Colonic mucosa (tissue), 4 donors: ENCODE data around the gene DUSP3. TPM values are rescaled to one million over a fixed set of nuclear protein-coding genes. Genes with fewer than 3 reads are reported as not detected.

ENCODE experiments used
- DNase-seq: peaks from one replicate; pipeline ENCODE4 v3.0.0-alpha.2; 2020
- H3K27ac ChIP-seq: fragments of 200-600 bp; one replicate; pipeline ENCODE4 v1.8.0; 2021
- H3K27me3 ChIP-seq: fragments of 200-600 bp; one replicate; pipeline ENCODE4 v1.8.0; 2021
- H3K36me3 ChIP-seq: fragments of 200-600 bp; one replicate; pipeline ENCODE4 v1.8.0; 2021
- H3K4me1 ChIP-seq: fragments of 200-600 bp; one replicate; pipeline ENCODE4 v1.8.0; 2021; ENCODE audit warnings: mild to moderate bottlenecking
- H3K4me3 ChIP-seq: fragments of 200-600 bp; one replicate; pipeline ENCODE4 v1.8.0; 2021
- H3K9ac ChIP-seq, 2 donors: one replicate each; pipeline ENCODE4 v1.7.0; 2013; ENCODE audit warnings: control low read depth in 2 of 2, low read depth in 2 of 2, low read length in 2 of 2
- H3K9me3 ChIP-seq: fragments of 200-600 bp; one replicate; pipeline ENCODE4 v1.8.0; 2021
- intact Hi-C: fragments of 100-400 bp; cut with DNase I; formaldehyde crosslinking; loops from one replicate; pipeline ENCODE4 v1.14.1; 2022
- total RNA-seq, 2 donors: library from RNA; stranded (reverse); fragmentation: NEBNext Ultra II Directional in 1 of 2; extraction: Animal tissue kit (Norgen Biotek cat#: 25700) in 1 of 2; gene quantifications; one replicate each; pipeline ENCODE4 v1.2.1, GENCODE V29; 2021
- TF ChIP-seq, protein P1 (sequence below): fragments of 200-600 bp; IDR thresholded peaks from one replicate; pipeline ENCODE4 v1.8.0; 2022; ENCODE audit warnings: antibody characterized with exemption, mild to moderate bottlenecking
- donor health status: healthy.
- donor health status: DM: no; HTN: no; CAD: no.
- donor health status: DM: no; HTN: no; CAD: no.

The DUSP3 gene
- total RNA-seq, 2 donors from 2014 or later: 43.4 to 68.7 TPM

DNA sequence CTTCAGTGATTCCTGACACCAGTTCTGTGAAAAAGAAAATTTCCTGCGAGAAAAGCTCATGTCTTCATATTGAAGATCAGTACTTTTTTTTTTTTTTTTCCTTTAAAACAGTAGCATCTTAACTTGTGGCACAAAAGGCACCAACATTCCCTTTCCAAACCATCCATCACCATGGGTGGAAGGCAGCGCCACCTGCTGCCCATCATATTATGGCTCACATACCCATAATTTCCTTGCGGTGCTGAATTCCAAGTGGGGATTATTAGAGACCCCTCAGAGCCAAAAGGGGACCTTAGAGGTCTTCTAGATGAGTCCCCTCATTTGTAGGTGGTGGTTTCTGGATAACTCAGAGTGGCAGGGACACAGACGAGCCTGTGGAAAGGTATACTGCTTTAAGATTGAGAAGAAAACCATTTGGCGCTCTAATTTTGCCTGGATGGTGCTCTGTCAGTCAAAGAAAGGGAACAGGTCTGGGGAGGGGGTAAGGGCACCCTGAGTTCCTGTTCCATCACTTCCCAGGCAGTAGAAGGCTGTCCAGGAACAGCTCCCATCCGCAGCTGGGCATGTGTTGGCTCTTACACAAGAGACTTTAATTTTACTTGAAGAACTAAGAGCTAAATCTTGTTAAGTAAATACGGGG is 12.2 kb downstream of the DUSP3 start:
- H3K4me3 ChIP-seq: no peak overlapping the region
- no peaks in the 10 kb centered on the region for H3K27me3 ChIP-seq
- peaks cover 5% of the 10 kb centered on the region for H3K36me3 ChIP-seq
- H3K27ac ChIP-seq: no peak overlapping the region
- no peaks in the 10 kb centered on the region for H3K9me3 ChIP-seq
- TF ChIP-seq, protein P1, sequence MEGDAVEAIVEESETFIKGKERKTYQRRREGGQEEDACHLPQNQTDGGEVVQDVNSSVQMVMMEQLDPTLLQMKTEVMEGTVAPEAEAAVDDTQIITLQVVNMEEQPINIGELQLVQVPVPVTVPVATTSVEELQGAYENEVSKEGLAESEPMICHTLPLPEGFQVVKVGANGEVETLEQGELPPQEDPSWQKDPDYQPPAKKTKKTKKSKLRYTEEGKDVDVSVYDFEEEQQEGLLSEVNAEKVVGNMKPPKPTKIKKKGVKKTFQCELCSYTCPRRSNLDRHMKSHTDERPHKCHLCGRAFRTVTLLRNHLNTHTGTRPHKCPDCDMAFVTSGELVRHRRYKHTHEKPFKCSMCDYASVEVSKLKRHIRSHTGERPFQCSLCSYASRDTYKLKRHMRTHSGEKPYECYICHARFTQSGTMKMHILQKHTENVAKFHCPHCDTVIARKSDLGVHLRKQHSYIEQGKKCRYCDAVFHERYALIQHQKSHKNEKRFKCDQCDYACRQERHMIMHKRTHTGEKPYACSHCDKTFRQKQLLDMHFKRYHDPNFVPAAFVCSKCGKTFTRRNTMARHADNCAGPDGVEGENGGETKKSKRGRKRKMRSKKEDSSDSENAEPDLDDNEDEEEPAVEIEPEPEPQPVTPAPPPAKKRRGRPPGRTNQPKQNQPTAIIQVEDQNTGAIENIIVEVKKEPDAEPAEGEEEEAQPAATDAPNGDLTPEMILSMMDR: peak; percentile 62
- no peak overlapping the region for H3K9ac ChIP-seq
- peak; percentile 70 for DNase-seq
- intact Hi-C loops: no loop called here
- no peaks in the 10 kb centered on the region for H3K4me1 ChIP-seq

DNA sequence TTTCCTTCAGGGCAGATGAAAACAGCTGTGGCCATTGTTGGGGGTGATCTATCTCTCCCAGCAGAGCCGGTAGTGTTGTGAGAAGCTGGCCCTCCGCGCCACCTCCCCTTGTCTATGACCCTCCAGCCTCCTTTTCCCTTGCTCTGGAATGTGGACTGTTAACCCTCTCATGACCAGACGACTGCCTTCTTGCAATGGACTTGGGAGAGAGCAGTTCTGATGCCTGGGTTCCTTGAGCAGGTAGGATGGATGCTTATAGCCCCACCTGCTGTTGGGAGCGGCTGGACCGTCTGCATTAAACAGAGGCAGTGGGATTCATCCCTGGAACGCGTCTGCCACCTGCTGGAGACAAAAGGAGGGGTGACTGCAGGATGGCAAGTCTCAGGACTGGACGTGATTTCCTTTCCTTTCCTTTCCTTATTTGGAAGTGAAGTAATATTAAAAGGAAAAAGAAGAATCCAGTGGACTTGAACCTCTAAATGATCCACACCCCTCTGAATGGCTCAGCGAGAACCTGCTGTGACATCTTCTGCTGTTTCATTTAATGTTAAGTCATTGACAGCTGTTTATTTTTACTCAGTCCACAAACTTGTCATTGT is 18.4 kb downstream of the DUSP3 start:
- peaks cover 3% of the 10 kb centered on the region for H3K4me1 ChIP-seq
- TF ChIP-seq, protein P1: peak; percentile 95
- H3K27ac ChIP-seq: no peak overlapping the region
- H3K4me3 ChIP-seq: no peak overlapping the region
- peak; percentile 97 for DNase-seq
- H3K27me3 ChIP-seq: peaks cover 7% of the 10 kb centered on the region
- no peaks in the 10 kb centered on the region for H3K36me3 ChIP-seq
- H3K9me3 ChIP-seq: no peaks in the 10 kb centered on the region
- intact Hi-C loops: loop anchor here (5.0 kb wide), 1 partner anchor 183 kb away; no protein-coding TSS in a partner anchor
- no peak overlapping the region for H3K9ac ChIP-seq

GRCh38 chr17:43759836-43760235 is 18.9 kb downstream of the DUSP3 start:
- H3K9me3 ChIP-seq: no peaks in the 10 kb centered on the region
- intact Hi-C loops: loop anchor here (2.0 to 5.0 kb wide), 2 partner anchors 65 to 183 kb away; no protein-coding TSS in a partner anchor

DNA sequence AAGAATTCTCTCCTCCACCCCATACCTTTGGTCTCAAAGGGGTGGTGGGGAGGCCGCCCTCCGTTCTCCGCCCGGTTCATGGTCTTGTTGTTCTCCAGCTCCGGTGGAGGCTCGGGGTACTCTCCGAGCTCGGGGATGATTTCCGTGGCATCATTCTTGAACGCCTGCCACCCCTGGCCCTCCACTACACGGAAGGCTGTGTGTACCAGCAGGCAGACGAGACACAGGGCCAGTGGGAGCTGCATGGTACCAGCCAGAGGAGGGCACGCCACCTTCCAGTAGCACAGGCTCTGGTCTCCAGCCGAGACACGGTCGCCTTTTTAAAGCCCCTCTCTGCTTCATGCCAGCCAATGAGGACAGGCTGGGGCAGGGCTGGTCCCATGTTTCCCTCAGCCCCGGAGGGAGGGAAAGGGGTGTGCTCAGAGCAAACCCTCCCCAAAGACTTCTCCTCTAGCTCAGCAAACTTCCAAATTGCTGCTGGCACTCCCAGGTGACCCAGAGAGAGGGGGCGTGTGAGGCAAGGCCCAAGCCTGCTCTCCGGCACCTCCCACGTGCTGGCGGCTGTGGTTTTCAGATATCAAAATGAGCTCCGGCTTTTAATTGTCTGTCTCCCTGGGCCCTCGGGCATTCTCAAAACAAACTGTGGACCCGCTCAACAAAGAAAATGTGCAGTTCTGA is 20.1 kb downstream of the DUSP3 start, which contains the start of gene SOST:
SOST (minus strand) TSS at position 295 of the 678 bp plus-strand sequence; CDS start at position 245, 50 bp downstream.
- peaks cover 3% of the 10 kb centered on the region for H3K4me1 ChIP-seq
- H3K27ac ChIP-seq: no peak within 1 kb of the TSS
- TF ChIP-seq, protein P1: no peak
- no peaks in the 10 kb centered on the region for H3K36me3 ChIP-seq
- intact Hi-C loops: loop anchor here (2.0 kb wide), 1 partner anchor 64 kb away; no protein-coding TSS in a partner anchor
- no peaks in the 10 kb centered on the region for H3K9me3 ChIP-seq
- H3K4me3 ChIP-seq: no peak within 1 kb of the TSS
- peaks cover 18% of the 10 kb centered on the region for H3K27me3 ChIP-seq
- no peak within 1 kb of the TSS for H3K9ac ChIP-seq
- DNase-seq: no peak

More at GRCh38 chr17:43759836-43760235, 18.9 kb downstream of the DUSP3 start:
- Histone ChIP-seq H3K27me3 (peaks cover 12% of the 10 kb centered on the region), H3K4me1 (peaks cover 3% of the 10 kb centered on the region), H3K9ac (no peak overlapping the region), H3K36me3 (no peaks in the 10 kb centered on the region), H3K27ac (no peak overlapping the region), H3K4me3 (no peak overlapping the region)
- DNase-seq: no peak
- TF ChIP-seq, protein P1: no peak

GRCh38 chr17:43758086-43758485 is 20.7 kb downstream of the DUSP3 start:
- Histone ChIP-seq H3K9ac (no peak overlapping the region), H3K27ac (no peak overlapping the region), H3K36me3 (no peaks in the 10 kb centered on the region), H3K9me3 (no peaks in the 10 kb centered on the region), H3K4me3 (no peak overlapping the region), H3K4me1 (peaks cover 3% of the 10 kb centered on the region), H3K27me3 (peaks cover 18% of the 10 kb centered on the region)
- TF ChIP-seq, protein P1: no peak
- intact Hi-C loops: loop anchor here (2.0 kb wide), 1 partner anchor 63 kb away; no protein-coding TSS in a partner anchor
- no peak for DNase-seq
